HG02970 (cell line): ENCODE data around the gene NPHP1.
"Not testable (repeated sequence)": the region's sequence is repeated elsewhere in the genome, so short reads cannot be mapped to it uniquely, and the experiment has no call there.

ENCODE experiments used
- ATAC-seq: cut with Tn5 transposase; IDR thresholded peaks from one replicate; pipeline ENCODE4 v1.9.1; 2021; ENCODE audit warnings: mild to moderate bottlenecking, moderate library complexity, moderate number of reproducible peaks; ENCODE audit not compliant: unreplicated experiment, low FRiP score

The NPHP1 gene

GRCh38 chr2:110204408-110205385 is at the start of gene NPHP1:
TSS of gene NPHP1 (minus strand) at chr2:110205013. CDS start at chr2:110204968, 45 bp downstream.
- ATAC-seq, result peak; percentile 98

GRCh38 chr2:110248081-110248795 is 43.4 kb upstream of the NPHP1 start:
- ATAC-seq, result not testable (repeated sequence)

GRCh38 chr2:110245488-110246435 is 40.9 kb upstream of the NPHP1 start:
- not testable (repeated sequence) for ATAC-seq

- not testable (repeated sequence) for ATAC-seq
Observed at GRCh38 chr2:110243283-110243682, 38.5 kb upstream of the NPHP1 start.

- not testable (repeated sequence) for ATAC-seq
Observed at GRCh38 chr2:110234514-110234913, 29.7 kb upstream of the NPHP1 start.

- ATAC-seq, result not testable (repeated sequence)
Observed at GRCh38 chr2:110229886-110230285, 25.1 kb upstream of the NPHP1 start.

- not testable (repeated sequence) for ATAC-seq
Observed at GRCh38 chr2:110222626-110223025, 17.8 kb upstream of the NPHP1 start.

- no peak for ATAC-seq
Observed at GRCh38 chr2:110221938-110222337, 17.1 kb upstream of the NPHP1 start.

- no peak for ATAC-seq
Observed at GRCh38 chr2:110220190-110220564, 15.4 kb upstream of the NPHP1 start.

GRCh38 chr2:110219496-110220189 is 14.8 kb upstream of the NPHP1 start:
- no peak for ATAC-seq

GRCh38 chr2:110218889-110219288 is 14.1 kb upstream of the NPHP1 start:
- not testable (repeated sequence) for ATAC-seq

GRCh38 chr2:110216803-110217202 is 12.0 kb upstream of the NPHP1 start:
- no peak for ATAC-seq

- no peak for ATAC-seq
Observed at GRCh38 chr2:110216199-110216598, 11.4 kb upstream of the NPHP1 start.

- ATAC-seq, result no peak
Observed at GRCh38 chr2:110215566-110216158, 10.8 kb upstream of the NPHP1 start.

GRCh38 chr2:110215091-110215490 is 10.3 kb upstream of the NPHP1 start:
- ATAC-seq, result no peak

- not testable (repeated sequence) for ATAC-seq
Observed at GRCh38 chr2:110213522-110213921, 8.7 kb upstream of the NPHP1 start.

- peak; percentile 77 for ATAC-seq
Observed at GRCh38 chr2:110211938-110212858, 7.4 kb upstream of the NPHP1 start, which contains the start of gene MTLN. TSS of gene MTLN (minus strand) at chr2:110212547. CDS start at chr2:110212525, 22 bp downstream.
